ENCODE data around the gene NOTCH2. TPM values are rescaled to one million over a fixed set of nuclear protein-coding genes. Genes with fewer than 3 reads are reported as not detected.
"Not testable (repeated sequence)": the region's sequence is repeated elsewhere in the genome, so short reads cannot be mapped to it uniquely, and the experiment has no call there.

NOTCH2 gene
- total and polyA plus RNA-seq, 5 experiments from 2014 or later: 17.8 to 65.2 (median 21.6) TPM

GRCh38 chr1:120098986-120099759 is 29.7 kb upstream of the NOTCH2 start:
- peak overlapping the region in 2 of 10 donors; percentile 9 to 25 for H3K27ac Mint-ChIP-seq
- POLR2A ChIA-PET, H3K36me3 Mint-ChIP-seq, H3K27me3 Mint-ChIP-seq, DNase-seq, H3K9me3 Mint-ChIP-seq: not testable (repeated sequence)
- ATAC-seq: peak; percentile 69 to 80
- peaks cover 0 to 14% (median 3%) of the 10 kb centered on the region in 4 donors for H3K4me1 Mint-ChIP-seq
- H3K4me3 Mint-ChIP-seq: peak overlapping the region in 3 of 10 donors; percentile 29 to 58 (median 43)

GRCh38 chr1:120096981-120097545 is 27.6 kb upstream of the NOTCH2 start:
- POLR2A ChIA-PET, H3K36me3 Mint-ChIP-seq, H3K27me3 Mint-ChIP-seq, H3K27ac Mint-ChIP-seq, DNase-seq, H3K9me3 Mint-ChIP-seq, ATAC-seq, H3K4me3 Mint-ChIP-seq: not testable (repeated sequence)
- peaks cover 0 to 14% (median 3%) of the 10 kb centered on the region in 4 donors for H3K4me1 Mint-ChIP-seq

DNA sequence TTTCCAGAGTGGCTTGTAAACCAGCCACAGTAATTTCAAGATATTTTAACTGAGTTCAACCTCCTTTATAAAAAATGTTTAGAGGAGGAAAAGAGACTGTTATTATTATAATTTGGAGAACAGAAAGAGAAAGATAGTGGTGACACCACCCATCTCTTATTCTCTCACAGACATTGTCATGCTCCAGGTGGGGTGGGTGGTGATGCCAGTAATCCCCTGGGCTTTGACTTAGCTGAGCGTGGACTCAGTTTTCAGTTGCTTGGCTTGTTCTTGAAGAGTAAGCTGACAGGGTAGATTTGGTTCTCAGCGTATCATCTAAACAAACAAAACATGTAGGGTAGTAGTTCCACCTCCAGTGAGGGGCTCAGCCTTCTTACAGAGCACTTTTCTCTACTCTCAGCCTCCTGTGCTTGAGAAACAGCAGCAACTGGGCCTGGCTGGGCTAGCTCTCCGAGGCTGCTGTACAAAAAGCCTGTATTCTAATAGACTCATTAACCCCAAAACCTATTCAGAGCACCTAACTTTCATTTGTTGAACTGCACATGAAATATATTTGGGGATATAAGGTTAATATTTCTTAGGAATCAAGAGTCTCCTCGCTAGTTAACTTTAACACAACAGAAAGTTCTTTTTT is 24.2 kb upstream of the NOTCH2 start:
- H3K27me3 Mint-ChIP-seq, POLR2A ChIA-PET, DNase-seq, H3K36me3 Mint-ChIP-seq, H3K27ac Mint-ChIP-seq, H3K9me3 Mint-ChIP-seq, H3K4me3 Mint-ChIP-seq: not testable (repeated sequence)
- peaks cover 0 to 12% (median 0%) of the 10 kb centered on the region in 4 donors for H3K4me1 Mint-ChIP-seq
- ATAC-seq: peak in 1 of 2 donors; percentile 61

GRCh38 chr1:120092232-120093218 is 23.1 kb upstream of the NOTCH2 start:
- H3K27me3 Mint-ChIP-seq, H3K36me3 Mint-ChIP-seq, H3K4me3 Mint-ChIP-seq, ATAC-seq, H3K9me3 Mint-ChIP-seq, DNase-seq, POLR2A ChIA-PET, H3K27ac Mint-ChIP-seq: not testable (repeated sequence)
- H3K4me1 Mint-ChIP-seq: peaks cover 2 to 15% (median 7%) of the 10 kb centered on the region in 4 donors

DNA sequence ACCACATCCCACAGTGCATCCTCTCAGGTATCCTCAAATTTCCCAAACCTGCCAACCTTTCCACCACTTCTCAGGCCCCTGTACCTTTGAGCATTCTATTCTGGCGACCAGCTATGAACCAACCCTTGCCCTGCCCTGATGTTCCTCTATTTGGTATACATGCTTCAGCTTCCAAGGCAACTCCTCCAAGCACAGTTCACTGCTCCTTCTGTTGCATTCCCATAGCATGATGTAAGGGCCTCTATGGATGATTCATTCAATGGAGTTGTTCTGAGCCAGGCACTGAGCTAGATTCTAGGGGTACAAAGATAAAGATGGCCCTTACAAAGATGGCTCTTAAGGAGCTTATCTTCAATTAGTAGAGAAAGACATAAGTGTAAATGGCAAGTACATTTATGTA is 21.4 kb upstream of the NOTCH2 start:
- POLR2A ChIA-PET, H3K36me3 Mint-ChIP-seq, H3K9me3 Mint-ChIP-seq, ATAC-seq, H3K4me3 Mint-ChIP-seq, H3K27me3 Mint-ChIP-seq, H3K27ac Mint-ChIP-seq, DNase-seq: not testable (repeated sequence)
- peaks cover 2 to 17% (median 9%) of the 10 kb centered on the region in 4 donors for H3K4me1 Mint-ChIP-seq

DNA sequence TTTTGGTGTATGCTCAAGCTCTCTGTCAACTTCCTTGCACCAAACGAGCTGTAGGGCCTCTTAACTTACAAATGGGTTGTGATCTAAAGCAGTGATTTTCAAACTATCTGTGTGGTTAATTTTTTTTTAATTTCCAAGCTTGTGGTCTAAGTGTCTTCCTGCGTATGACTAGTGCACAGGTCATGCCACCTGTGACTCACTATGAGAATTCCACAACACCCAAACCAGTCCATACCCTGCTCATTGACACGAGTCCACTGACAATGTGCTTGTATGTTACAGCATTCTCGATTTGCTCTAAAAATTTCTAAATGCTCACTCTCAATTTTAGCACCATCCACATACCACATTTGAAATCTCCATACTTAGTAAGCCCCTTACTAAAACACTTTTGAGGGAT is 18.5 kb upstream of the NOTCH2 start:
- DNase-seq (peak in 5 of 10 donors; percentile 1 to 61 (median 15)), ATAC-seq (peak; percentile 89 to 98)
- H3K36me3 Mint-ChIP-seq, H3K27me3 Mint-ChIP-seq, POLR2A ChIA-PET, H3K9me3 Mint-ChIP-seq: not testable (repeated sequence)
- Mint-ChIP-seq H3K4me1 (peaks cover 2 to 20% (median 10%) of the 10 kb centered on the region in 4 donors), H3K27ac (peak overlapping the region in 8 of 10 donors; percentile 14 to 79 (median 47)), H3K4me3 (peak overlapping the region in 3 of 10 donors; percentile 2 to 52 (median 45))

GRCh38 chr1:120069920-120070214 is 405 bp upstream of the NOTCH2 start:
- H3K9me3 Mint-ChIP-seq, DNase-seq, H3K27ac Mint-ChIP-seq, H3K4me3 Mint-ChIP-seq, H3K27me3 Mint-ChIP-seq, POLR2A ChIA-PET, H3K36me3 Mint-ChIP-seq: not testable (repeated sequence)
- H3K4me1 Mint-ChIP-seq: peaks cover 4 to 10% (median 6%) of the 10 kb centered on the region in 4 donors
- peak in 1 of 2 donors; percentile 45 for ATAC-seq

GRCh38 chr1:120068683-120069066 is 787 bp downstream of the NOTCH2 start:
- not testable (repeated sequence) for ATAC-seq
- peak overlapping the region in 8 of 10 donors; percentile 36 to 77 (median 62) for H3K4me3 Mint-ChIP-seq

DNA sequence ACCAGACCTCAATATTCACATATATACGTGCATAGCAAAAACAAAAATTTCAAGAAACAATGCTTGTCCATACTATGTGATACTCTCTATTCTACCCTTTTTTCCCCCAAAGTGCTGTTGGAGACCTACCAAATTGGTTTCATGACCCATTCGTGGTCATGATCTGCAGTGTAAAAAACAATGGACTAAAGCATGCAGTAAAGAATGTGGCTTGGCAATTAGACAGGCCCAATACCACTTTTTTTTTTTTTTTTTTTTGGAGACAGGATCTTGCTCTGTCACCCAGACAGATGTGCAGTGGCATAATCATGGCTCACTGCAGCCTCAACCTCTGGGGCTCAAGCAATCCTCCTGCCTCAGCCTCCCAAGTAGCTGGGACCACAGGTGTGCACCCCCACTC is 21.3 kb downstream of the NOTCH2 start:
- ATAC-seq, H3K4me3 Mint-ChIP-seq, H3K27ac Mint-ChIP-seq, H3K9me3 Mint-ChIP-seq, H3K4me1 Mint-ChIP-seq, H3K36me3 Mint-ChIP-seq, POLR2A ChIA-PET, H3K27me3 Mint-ChIP-seq, DNase-seq: not testable (repeated sequence)

More at GRCh38 chr1:120068683-120069066, 787 bp downstream of the NOTCH2 start:
- POLR2A ChIA-PET, H3K9me3 Mint-ChIP-seq, H3K36me3 Mint-ChIP-seq, H3K27me3 Mint-ChIP-seq: not testable (repeated sequence)
- DNase-seq: peak in 4 of 10 donors; percentile 1 to 17 (median 11)
- Mint-ChIP-seq H3K4me1 (peaks cover 4 to 14% (median 6%) of the 10 kb centered on the region in 4 donors), H3K27ac (peak overlapping the region in 1 of 10 donors; percentile 40)

GRCh38 chr1:120041771-120042170 is 27.7 kb downstream of the NOTCH2 start:
- H3K4me3 Mint-ChIP-seq, H3K36me3 Mint-ChIP-seq, H3K4me1 Mint-ChIP-seq, DNase-seq, POLR2A ChIA-PET, H3K27ac Mint-ChIP-seq, H3K9me3 Mint-ChIP-seq, ATAC-seq, H3K27me3 Mint-ChIP-seq: not testable (repeated sequence)

DNA sequence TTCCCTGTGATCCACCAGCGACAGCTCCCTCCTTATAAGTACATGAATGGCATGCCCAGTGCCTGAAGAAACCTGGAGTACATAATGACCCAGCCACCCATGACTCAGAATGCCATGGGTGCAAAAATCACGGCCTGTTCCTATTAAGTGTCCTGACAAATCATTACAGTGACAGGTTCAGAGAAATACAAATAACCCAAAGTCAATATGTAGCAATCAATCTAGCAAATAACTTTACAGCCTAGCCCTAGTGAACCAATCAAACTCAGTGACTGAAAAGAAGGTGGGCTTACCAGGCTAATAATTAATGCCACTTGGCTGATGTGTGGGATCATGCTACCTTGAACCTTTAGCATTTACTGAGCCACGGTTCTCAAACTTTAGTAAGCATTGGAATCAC is 37.2 kb downstream of the NOTCH2 start:
- H3K9me3 Mint-ChIP-seq, H3K27me3 Mint-ChIP-seq, H3K36me3 Mint-ChIP-seq, H3K4me1 Mint-ChIP-seq, H3K27ac Mint-ChIP-seq, H3K4me3 Mint-ChIP-seq, POLR2A ChIA-PET, DNase-seq, ATAC-seq: not testable (repeated sequence)

DNA sequence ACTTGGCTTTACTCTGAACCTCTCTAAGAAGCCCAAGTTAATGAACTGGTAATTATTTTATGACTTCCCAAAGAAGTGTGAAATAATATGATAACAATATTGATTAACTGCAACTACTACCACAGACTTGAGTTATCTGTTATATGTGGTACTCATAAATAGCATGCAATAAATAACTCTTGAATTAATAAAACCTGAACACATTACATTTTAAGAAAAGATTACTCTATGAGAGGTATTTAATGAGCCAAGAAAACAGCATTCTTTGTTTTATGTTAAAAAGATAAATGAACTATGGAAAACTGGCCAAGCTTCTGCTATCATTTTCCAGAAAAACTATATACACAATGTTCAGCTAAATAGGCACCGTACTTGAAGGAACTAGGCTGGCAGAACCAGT is 45.7 kb downstream of the NOTCH2 start:
- H3K27ac Mint-ChIP-seq, H3K4me1 Mint-ChIP-seq, ATAC-seq, POLR2A ChIA-PET, DNase-seq, H3K9me3 Mint-ChIP-seq, H3K4me3 Mint-ChIP-seq, H3K27me3 Mint-ChIP-seq, H3K36me3 Mint-ChIP-seq: not testable (repeated sequence)
